ENCODE measurements around the gene VCAN. TPM values are rescaled to one million over a fixed set of nuclear protein-coding genes. Genes with fewer than 3 reads are reported as not detected.

The VCAN gene
- total and polyA plus RNA-seq, 2 of the 8 experiments (the other 6 are each of a cell fraction or from before 2014, with no cell fraction given) = 146 to 404 TPM

DNA sequence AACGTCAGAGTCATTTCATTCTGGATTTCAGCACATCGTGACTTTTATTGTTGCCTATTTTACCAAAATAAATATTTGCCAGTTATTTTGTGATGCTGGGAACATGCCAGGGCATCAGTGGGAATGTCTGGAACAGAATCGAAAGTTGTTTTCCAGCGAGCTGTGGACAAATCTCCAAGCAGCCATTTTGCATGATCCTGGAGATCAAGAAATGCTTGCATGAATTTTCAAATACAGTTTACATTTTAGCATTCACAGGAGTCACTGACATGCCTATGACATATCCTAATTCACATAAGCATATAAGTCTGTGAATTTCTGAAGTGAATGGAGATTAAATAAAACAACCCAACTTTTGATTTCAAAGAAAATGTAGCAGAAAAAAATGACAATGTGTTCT lies 119.4 kb downstream of the VCAN start:
- H2AFZ ChIP-seq (ENCODE audit: low read length) = no peak overlapping the region
- POLR2A ChIA-PET (ENCODE audit: partially characterized antibody) = no interaction called here
- no peak overlapping the region for H3K9ac ChIP-seq (replicated peaks in 1 of 4; ENCODE audit: extremely low read depth in 1 of 4, low read depth in 3 of 4, low read length in 3 of 4)
- TF ChIP-seq HDAC6 (IDR thresholded peaks at IDR 0.05; ENCODE audit: low read depth, low read length) = no peak
- TF ChIP-seq CHD2 (IDR thresholded peaks at IDR 0.05; ENCODE audit: low read length) = no peak
- TF ChIP-seq SP4 (IDR thresholded peaks at IDR 0.05; ENCODE audit: low read length) = no peak
- no peak for TF ChIP-seq ASH2L (IDR thresholded peaks at IDR 0.05; ENCODE audit: low read length)
- TF ChIP-seq FOSL1 (IDR thresholded peaks at IDR 0.05; ENCODE audit: insufficient read depth, low read depth, low read length) = no peak
- TF ChIP-seq SIN3A (conservative IDR thresholded peaks at IDR 0.05 in 1 of 2, IDR thresholded peaks at IDR 0.05 in 1 of 2; ENCODE audit: low read depth in 1 of 2, low read length in 2 of 2) = no peak
- no peak for TF ChIP-seq RNF2 (IDR thresholded peaks at IDR 0.05; ENCODE audit: borderline replicate concordance, low read depth, low read length, missing control alignments, poor library complexity, severe bottlenecking)
- TF ChIP-seq SP2 (IDR thresholded peaks at IDR 0.05; ENCODE audit: low read length) = no peak
- TF ChIP-seq POU5F1 (IDR thresholded peaks at IDR 0.05; ENCODE audit: low read depth, low read length) = no peak
- TF ChIP-seq CEBPB (IDR thresholded peaks at IDR 0.05; ENCODE audit: low read depth, low read length) = no peak
- no peak for TF ChIP-seq SP1 (IDR thresholded peaks at IDR 0.05; ENCODE audit: low read depth, low read length)
- TF ChIP-seq RAD21 (IDR thresholded peaks at IDR 0.05 in 1 of 2, conservative IDR thresholded peaks at IDR 0.05 in 1 of 2; ENCODE audit: low read depth in 2 of 2, low read length in 2 of 2) = no peak
- TF ChIP-seq CTBP2 (IDR thresholded peaks at IDR 0.05; ENCODE audit: borderline replicate concordance, insufficient read depth, insufficient read length, low read length) = no peak
- no peak for TF ChIP-seq BRCA1 (IDR thresholded peaks at IDR 0.05; ENCODE audit: low read depth, low read length)
- no peak for TF ChIP-seq BACH1 (IDR thresholded peaks at IDR 0.05; ENCODE audit: low read length)

More for the DNA sequence above, 119.4 kb downstream of the VCAN start:
- no peaks in the 10 kb centered on the region for H3K79me2 ChIP-seq (ENCODE audit: control insufficient read depth in 1 of 2, insufficient read depth in 2 of 2, low read length in 2 of 2)
- CTCF ChIA-PET (ENCODE audit: partially characterized antibody) = interaction anchor here (0.7 to 1.6 kb wide), 2 partner anchors 11 to 1013 kb away, joined by 3 read pairs; no protein-coding TSS in a partner anchor
- H3K4me2 ChIP-seq (ENCODE audit: insufficient read depth in 1 of 2, low read depth in 2 of 2, low read length in 2 of 2) = no peak overlapping the region
- no peak overlapping the region for H3K14ac ChIP-seq (ENCODE audit: insufficient read length)
- no peak overlapping the region for H2BK12ac ChIP-seq (ENCODE audit: low read depth, low read length)
- H3K4me3 ChIP-seq (ENCODE audit: extremely low read depth in 1 of 4, insufficient read depth in 2 of 4, low read depth in 3 of 4, low read length in 4 of 4) = no peak overlapping the region
- H3K23me2 ChIP-seq (ENCODE audit: low read depth, low read length) = no peaks in the 10 kb centered on the region
- no peak overlapping the region for H4K8ac ChIP-seq (ENCODE audit: extremely low read depth, insufficient read depth, low read length)
- no peaks in the 10 kb centered on the region for H4K20me1 ChIP-seq (replicated peaks in 1 of 2; ENCODE audit: control insufficient read depth in 1 of 2, insufficient read depth in 2 of 2, low read length in 2 of 2)
- no peak overlapping the region for H2AK5ac ChIP-seq (ENCODE audit: low read depth, low read length)
- H3K4me1 ChIP-seq (replicated peaks in 1 of 4; ENCODE audit: control insufficient read depth in 3 of 4, insufficient read depth in 4 of 4, low read length in 3 of 4) = no peaks in the 10 kb centered on the region
- DNase-seq (ENCODE audit: low read depth in 1 of 2, low spot score in 2 of 2) (no peak), FAIRE-seq (no peak)
- H2BK20ac ChIP-seq (ENCODE audit: low read length) = no peak overlapping the region
- H3K79me1 ChIP-seq (ENCODE audit: low read depth, low read length) = no peaks in the 10 kb centered on the region
- H3K27me3 ChIP-seq (replicated peaks in 1 of 4; ENCODE audit: control insufficient read depth in 3 of 4, extremely low read depth in 1 of 4, insufficient read depth in 3 of 4, low read length in 3 of 4) = peaks cover 0 to 1% (median 0%) of the 10 kb centered on the region in 4 experiments; a peak in 1 of 7 replicates
- no peak overlapping the region for H2BK5ac ChIP-seq (ENCODE audit: low read depth, low read length)
- 91% methylated on average over 4 of the region's 4 CpGs; no CpG with 5 or more reads in 1 of the 2 experiments for WGBS, 2 experiments (ENCODE audit: extremely low coverage in 1 of 2, insufficient coverage in 1 of 2, insufficient read length in 1 of 2, insufficient replicate concordance in 2 of 2, low coverage in 1 of 2, low lambda C conversion rate in 2 of 2, missing lambda C conversion rate in 1 of 2)
- H3K56ac ChIP-seq (replicated peaks; ENCODE audit: insufficient read length, low read depth, low read length) = no peak overlapping the region
- H3K4ac ChIP-seq (replicated peaks; ENCODE audit: insufficient read length, low read depth, low read length) = no peak overlapping the region
- no peaks in the 10 kb centered on the region for H3K36me3 ChIP-seq (ENCODE audit: control insufficient read depth in 2 of 4, insufficient read depth in 4 of 4, low read length in 3 of 4)
- H3K9me3 ChIP-seq (ENCODE audit: insufficient read depth in 2 of 2, low read depth in 1 of 2, low read length in 1 of 2) = no peaks in the 10 kb centered on the region
- H2BK15ac ChIP-seq (ENCODE audit: low read length) = no peak overlapping the region
- no peak overlapping the region for H2BK120ac ChIP-seq (replicated peaks; ENCODE audit: low read depth, low read length)
- H3K27ac ChIP-seq (ENCODE audit: low read depth, low read length) = no peak overlapping the region
- H3K23ac ChIP-seq (ENCODE audit: insufficient read length) = no peak overlapping the region
- H3K18ac ChIP-seq (ENCODE audit: extremely low read depth, low read length) = no peak overlapping the region
- H4K91ac ChIP-seq (replicated peaks; ENCODE audit: insufficient read length, low read length) = no peak overlapping the region
- no peak overlapping the region for H4K5ac ChIP-seq (ENCODE audit: insufficient read length, low read depth, low read length)

Measured in H1 (cell line).